SKM-1 treated with dmso at 0.1 percent for 144 hours (cell line): ENCODE measurements around the gene ZFC3H1.
"Not testable (repeated sequence)": the region's sequence is repeated elsewhere in the genome, so short reads cannot be mapped to it uniquely, and the experiment has no call there.

Experiments used
- DNase-seq: peaks from one replicate; lab custom pipeline; 2025; ENCODE audit not compliant: unreplicated experiment; lab: John Stamatoyannopoulos, UW

Gene ZFC3H1

DNA sequence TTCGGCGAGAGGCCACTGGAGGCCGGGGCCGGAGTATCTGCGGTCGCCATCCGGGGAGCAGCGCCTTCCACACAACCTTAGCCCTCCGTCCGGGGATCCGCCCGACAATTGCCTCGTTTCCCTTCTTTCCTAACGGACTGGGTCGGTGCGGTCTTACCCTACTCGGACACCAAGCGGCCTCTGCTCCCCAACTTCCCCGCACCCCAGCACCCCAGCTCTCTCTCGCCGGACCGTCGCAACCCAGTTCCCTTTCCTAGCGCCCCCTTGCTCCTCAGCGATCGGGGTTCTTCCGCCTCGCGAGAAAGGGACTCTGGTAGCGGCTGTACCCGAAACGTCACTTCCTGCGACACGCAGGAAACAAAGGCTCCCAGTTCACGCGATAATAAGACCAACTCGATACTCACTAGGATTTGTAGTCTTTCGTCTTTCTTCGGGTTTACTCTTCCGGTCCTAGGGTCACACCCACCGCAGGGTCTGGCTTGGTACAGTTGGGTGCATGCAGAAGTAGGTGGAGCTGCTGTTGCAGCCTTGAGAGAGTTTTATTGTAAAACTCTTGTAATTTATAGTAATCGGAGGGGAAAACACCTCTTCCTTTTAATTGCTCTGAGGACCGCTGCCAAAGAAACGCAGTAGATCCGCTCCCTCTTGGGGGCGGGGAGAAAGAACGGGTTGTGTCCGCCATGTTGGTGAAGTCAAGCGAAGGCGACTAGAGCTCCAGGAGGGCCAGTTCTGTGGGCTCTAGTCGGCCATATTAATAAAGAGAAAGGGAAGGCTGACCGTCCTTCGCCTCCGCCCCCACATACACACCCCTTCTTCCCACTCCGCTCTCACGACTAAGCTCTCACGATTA lies at the start of gene ZFC3H1, which contains the start of gene THAP2:
ZFC3H1 (minus strand) TSS at position 288 of the 850 bp plus-strand sequence; CDS start at position 50, 238 bp downstream.
THAP2 (plus strand) TSS at position 741 of the 850 bp plus-strand sequence. CDS start 209 bp downstream, outside the sequence.
- peak; percentile 88 for DNase-seq

DNA sequence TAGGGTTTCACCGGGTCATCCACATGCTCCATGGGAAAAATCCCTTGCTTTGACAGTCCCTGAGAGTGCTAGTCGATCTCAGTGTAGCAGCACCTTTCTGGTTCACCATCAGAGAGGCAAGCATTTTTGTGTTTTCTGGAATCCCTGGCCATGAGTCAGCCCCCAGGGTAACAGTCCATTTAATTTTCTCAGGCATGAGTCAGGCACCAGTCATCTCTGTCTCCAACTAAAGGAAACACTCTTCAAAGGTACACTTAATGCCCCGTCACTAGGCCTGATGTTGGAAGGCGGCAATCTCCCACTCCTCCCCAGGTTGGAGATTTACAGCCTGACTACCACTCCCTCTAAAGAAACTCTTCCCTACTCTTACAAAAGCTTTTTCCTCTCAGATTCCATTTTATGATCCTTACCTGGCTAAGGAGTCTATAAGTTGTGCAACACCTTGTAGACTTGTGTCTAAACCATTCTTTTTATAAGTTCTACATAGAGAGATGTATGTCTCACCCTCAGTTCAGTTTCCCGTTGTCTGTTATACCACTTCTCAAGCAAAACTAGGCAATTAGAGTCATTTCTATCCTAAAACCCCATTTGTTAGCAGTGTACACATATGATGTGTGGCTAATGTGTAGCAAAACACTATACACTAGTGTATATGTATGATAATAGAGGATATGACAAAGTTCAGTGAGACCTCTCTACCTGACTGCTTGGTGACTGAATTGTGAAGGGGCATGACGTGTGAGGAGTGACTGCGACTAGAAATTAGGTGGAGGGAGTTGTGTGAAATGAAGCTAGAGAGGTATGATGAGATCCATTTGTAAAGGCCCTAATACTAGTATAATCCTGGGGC lies 46.9 kb upstream of the ZFC3H1 start:
- no peak for DNase-seq

DNA sequence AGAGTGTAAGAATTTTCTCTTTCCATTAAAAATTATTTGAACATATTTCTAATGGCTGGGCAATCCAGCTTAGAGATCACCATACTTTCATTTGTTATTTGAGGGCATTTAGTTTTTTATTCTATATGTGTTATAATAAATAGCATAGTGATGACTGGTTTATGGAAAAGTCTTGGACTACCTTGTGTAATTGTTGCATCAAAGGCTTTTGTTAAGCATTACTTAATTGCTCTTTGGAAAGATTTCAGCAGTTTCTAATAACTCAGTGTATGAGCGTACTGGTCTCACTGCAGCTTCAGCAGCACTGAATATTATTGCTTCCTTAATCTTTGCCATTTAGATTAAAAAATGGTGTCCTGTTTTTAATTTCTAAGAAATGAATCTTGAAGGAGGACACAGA lies 45.0 kb upstream of the ZFC3H1 start:
- no peak for DNase-seq

- DNase-seq: no peak
Measured at GRCh38 chr12:71704920-71705319, 41.3 kb upstream of the ZFC3H1 start.

DNA sequence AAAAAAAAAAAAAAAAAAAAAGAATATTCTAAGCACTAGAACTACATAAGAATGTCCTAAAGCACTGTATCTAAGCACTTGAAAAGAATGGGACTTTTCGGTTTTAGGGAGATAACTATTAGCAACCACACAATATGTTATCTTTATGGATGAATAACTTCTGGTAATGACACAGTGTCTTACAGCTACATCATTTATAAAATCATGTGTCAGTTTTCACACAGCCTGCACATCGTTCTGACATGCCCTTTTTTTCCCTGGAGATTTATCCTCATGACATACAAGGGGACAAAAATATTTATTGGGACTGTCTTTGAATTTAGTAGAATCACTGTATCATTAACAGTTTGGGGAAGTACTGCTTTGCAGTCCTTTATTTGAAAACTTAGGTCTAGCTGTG lies 39.6 kb upstream of the ZFC3H1 start:
- no peak for DNase-seq

DNA sequence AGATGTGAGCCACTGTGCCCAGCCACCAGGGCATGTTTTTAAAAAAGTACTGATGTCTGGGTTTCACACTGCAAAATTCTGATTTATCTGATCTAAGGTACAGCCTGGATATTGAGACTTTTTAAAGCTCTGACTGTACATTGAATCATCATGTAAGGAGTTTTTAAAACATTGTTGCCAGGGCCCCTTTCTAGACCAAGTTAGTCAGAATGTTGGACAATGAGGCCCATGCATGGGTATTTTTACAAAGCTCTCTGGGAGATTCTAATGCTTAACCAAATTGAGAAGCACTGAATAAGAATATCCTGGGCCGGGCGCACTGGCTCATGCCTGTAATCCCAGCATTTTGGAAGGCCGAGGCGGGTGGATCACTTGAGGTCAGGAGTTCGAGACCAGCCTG lies 38.9 kb upstream of the ZFC3H1 start:
- no peak for DNase-seq

GRCh38 chr12:71702181-71702580 lies 38.5 kb upstream of the ZFC3H1 start:
- not testable (repeated sequence) for DNase-seq

GRCh38 chr12:71695782-71696181 lies 32.1 kb upstream of the ZFC3H1 start:
- DNase-seq: no peak

DNA sequence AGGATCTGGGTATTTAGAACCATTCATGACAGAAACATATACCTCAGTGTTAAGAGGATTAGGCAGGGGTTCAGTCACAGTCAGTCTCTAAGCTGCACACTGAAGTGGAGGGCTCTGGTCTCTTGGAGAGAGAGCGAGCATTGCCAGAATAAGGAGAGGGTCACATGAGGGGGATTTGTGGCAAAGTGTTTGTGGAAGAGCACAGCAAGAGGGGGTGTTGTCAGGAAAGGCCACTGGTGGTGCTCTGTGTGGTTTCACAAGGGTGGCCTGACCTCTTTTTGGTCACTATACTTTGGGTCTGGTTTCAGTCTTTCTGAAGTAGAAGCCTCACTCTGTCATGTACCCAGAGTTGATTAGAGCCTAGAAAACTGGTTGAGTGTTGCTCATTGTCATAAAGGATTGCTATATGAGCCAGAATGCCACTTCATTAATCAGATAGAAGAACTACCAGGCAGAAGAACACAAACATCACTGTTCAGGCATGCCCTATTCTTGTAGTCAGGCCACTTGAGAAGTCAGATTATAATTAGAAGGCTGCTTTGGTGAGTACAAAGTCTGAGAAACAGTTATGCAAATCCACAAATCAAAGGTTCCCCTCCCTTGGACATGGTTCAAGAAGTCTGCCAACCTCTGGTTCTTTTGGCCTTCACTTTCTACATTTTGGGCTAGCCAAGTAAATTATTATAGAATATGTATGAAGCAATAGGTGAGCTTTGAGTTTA lies 30.6 kb upstream of the ZFC3H1 start:
- DNase-seq: no peak

- DNase-seq: not testable (repeated sequence)
Measured at GRCh38 chr12:71693651-71694050, 30.0 kb upstream of the ZFC3H1 start.

- DNase-seq: no peak
Measured at GRCh38 chr12:71693126-71693525, 29.5 kb upstream of the ZFC3H1 start.

DNA sequence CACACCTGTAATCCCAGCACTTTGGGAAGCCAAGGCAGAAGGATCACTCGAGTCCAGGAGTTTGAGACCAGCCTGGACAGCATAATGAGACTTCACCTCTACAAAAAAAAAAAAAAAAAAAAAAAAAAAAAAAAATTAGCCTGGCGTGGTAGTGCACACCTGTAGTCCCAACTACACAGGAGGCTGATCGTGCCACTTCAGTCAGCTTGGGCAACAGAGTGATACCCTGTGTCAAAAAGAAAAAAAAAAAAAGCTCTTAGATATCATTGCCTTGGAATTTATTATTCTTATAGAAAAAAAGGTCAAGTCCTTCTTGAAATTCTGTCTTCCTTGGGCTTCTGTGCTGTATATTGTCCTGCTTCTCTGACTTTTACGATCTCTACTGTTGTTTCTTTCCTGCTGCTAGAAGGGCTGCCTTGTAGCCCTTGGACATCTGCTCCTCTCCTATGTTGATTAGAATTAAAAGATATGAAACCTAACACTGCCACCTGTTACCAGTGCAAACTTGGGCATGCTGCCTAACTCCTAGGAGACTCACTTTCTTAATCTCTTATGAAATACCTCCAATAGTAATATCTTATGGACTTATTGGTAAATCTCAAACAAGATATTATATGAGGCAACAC lies 28.0 kb upstream of the ZFC3H1 start:
- no peak for DNase-seq

GRCh38 chr12:71688961-71689570 lies 25.4 kb upstream of the ZFC3H1 start:
- no peak for DNase-seq

DNA sequence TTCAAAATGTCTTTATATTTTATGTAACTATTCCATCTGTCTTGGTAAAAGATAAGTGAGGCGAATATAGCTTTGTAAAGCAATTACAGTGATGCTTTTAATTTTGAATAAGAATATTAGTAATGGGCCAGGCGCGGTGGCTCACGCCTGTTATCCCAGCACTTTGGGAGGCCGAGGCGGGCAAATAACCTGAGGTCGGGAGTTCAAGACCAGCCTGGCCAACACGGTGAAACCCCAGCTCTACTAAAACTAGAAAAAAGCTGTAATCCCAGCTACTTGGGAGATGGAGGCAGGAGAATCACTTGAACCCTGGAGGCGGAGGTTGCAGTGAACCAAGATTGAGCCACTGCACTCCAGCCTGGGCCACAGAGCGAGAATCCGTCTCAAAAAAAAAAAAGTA lies 23.5 kb upstream of the ZFC3H1 start:
- DNase-seq: not testable (repeated sequence)

DNA sequence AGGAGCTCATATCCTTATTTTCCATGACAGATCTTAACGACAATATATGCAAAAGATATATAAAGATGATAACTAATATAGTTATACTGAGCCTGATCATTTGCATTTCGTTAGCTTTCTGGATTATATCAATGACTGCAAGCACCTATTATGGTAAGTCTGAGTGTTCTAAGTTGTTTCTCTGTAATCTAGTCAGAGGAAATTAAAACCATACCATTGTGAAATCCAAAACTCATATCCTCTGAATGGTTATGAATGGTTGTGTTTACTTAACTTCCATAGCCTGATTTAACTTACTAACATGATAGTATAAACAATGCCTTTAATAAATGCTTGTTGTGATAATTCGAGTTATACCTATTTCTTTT lies 23.0 kb upstream of the ZFC3H1 start:
- DNase-seq: no peak

DNA sequence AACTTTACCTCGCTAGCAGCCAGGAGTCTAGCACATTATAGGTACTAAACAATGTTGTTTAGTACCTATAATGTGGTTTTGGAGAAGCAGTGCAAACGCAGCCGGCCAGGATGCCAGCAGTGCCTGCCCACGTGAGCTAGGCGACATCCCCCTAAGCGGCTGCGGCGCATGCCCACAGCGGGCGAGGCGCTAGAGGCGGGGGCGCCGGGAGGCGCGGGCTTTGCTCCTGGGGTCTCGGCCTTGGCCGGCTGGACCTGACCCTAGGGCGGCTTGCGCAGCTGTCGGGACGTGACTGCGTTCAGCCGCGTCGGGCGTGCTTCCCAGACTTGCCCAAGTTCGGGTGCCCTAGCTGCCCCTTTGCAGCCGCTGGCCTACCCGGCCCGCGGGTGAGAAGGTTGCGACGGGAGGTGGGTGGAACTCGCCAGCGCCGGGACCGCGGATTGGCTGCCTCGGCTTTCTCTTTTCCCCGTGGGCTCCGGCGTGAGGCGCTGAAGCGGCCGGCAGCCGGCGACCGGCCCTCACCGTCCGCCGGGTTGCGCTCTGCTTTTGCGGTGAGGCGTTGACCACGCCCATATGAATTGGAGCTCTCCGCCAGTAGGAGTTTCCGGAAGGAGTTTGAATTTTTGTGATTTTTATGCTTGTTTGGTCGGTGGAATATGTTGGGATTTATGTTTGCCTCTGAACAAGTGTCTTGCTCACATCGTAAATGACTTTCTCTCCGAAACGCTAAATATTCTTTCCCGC lies 22.4 kb upstream of the ZFC3H1 start, which contains the start of gene TMEM19:
TMEM19 (plus strand) TSS at position 169 of the 744 bp plus-strand sequence. CDS start 599 bp downstream, outside the sequence.
- peak; percentile 58 for DNase-seq

DNA sequence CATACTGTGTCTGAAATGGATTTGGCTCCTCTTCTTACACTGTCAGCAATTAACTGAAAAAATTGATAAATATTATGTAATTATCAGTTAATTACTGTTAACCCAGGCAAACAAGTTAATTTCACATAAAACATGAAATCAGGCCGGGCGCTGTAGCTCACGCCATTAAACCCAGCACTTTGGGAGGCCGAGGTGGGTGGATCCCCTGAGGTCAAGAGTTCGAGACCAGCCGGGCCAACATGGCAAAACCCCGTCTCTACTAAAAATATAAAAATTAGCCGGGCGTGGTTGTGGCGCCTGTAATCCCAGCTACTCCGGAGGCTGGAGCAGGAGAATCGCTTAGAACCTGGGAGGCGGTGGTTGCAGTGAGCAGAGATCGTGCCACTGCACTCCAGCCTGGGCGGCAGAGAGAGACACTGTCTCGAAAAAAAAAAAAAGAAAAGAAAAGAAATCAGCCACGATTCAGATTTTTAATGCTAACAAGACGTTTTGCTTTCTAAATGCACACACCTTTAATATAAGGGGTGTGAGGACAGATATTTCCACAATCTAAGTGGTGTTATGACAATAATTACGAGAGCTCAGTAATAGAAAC lies 21.8 kb upstream of the ZFC3H1 start:
- no peak for DNase-seq

DNA sequence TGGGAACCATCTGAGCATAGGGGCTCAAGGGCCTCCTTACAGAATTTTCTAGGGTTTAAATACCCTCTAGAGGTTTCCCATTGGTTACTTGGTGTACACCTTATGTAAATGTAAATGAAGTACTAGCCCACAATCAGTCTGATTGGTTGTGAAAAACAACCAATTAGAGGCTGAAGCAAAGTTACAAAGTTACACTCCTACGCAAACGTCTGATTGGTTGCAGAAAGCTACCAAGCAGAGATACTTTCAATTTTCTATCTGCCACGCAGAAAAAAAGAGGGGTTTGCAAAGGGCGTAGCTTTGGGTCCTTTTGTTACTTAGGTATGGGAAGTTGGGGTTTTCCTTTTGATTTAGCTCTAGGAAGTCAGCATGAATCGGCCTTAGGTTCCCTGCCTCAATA lies 20.4 kb upstream of the ZFC3H1 start:
- DNase-seq: no peak

DNA sequence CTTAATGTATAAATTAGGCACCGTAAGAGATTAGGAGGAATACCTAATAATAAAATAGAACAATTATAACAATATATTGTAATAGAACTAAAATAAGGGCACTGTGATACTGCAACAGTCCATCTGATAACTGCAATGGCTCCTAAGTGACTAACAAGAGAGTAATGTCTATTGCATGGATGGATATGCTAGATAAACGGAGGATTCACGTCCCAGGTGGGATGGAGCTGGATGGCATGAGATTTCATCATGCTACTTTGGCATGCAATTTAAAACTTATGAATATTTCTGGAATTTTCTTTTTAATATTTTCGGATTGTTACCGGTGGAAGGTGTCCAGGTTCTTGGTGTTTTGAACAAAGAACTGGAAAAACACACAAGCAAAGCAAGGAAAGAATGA lies 20.0 kb upstream of the ZFC3H1 start:
- DNase-seq: no peak
